PC-3 (cell line): ENCODE data around the gene CRACR2B.

Experiments
- CTCF ChIP-seq: fragments of 300-600 bp; sonication (generic); conservative IDR thresholded peaks from 2 replicates; pipeline ENCODE4 v1.5.1; 2017; ENCODE audit warnings: antibody characterized with exemption, low read depth, mild to moderate bottlenecking, low read length
- EZH2 ChIP-seq: fragments of 300-600 bp; sonication (generic); IDR thresholded peaks from one replicate; pipeline ENCODE4 v1.6.1; 2017; ENCODE audit warnings: antibody characterized with exemption, mild to moderate bottlenecking, low read length; ENCODE audit not compliant: unreplicated experiment
- EZH2phosphoT487 ChIP-seq: fragments of 300-600 bp; sonication (generic); IDR thresholded peaks from 2 replicates; pipeline ENCODE4 v1.6.1; 2018; ENCODE audit warnings: mild to moderate bottlenecking, antibody characterized with exemption, low read length, borderline replicate concordance

- TF ChIP-seq CTCF, result no peak
- TF ChIP-seq EZH2phosphoT487, result no peak
- no peak for TF ChIP-seq EZH2
These were observed 1.6 kb downstream of the CRACR2B start for GRCh38 chr11:829176-829846.
